Measurements from ENCODE around the gene CHST15.
A peak's percentile ranks its signal among the peaks of the same experiment; 100 is the strongest.

CHST15 gene

GRCh38 chr10:124109261-124109660 lies 15.9 kb upstream of the CHST15 start:
- Histone ChIP-seq H3K79me2 (ENCODE audit: control insufficient read depth, low read length) (no peaks in the 10 kb centered on the region), H3K4me3 (ENCODE audit: low read length) (no peak overlapping the region), H3K9me3 (ENCODE audit: control insufficient read depth, insufficient read depth, low read length) (no peaks in the 10 kb centered on the region), H3K36me3 (ENCODE audit: control insufficient read depth, low read length) (no peaks in the 10 kb centered on the region), H3K27me3 (ENCODE audit: control insufficient read depth, low read length) (no peaks in the 10 kb centered on the region), H3K9me2 (replicated peaks; ENCODE audit: control insufficient read depth, low read length) (no peaks in the 10 kb centered on the region), H3F3A (ENCODE audit: control insufficient read depth, insufficient read depth) (no peaks in the 10 kb centered on the region), H4K20me1 (ENCODE audit: control insufficient read depth, insufficient read depth, low read depth, low read length) (no peaks in the 10 kb centered on the region), H3K27ac (ENCODE audit: low read depth, low read length) (no peak overlapping the region), H3K4me2 (ENCODE audit: low read length) (no peak overlapping the region), H3K4me1 (ENCODE audit: control insufficient read depth, low read length) (peaks cover 63% of the 10 kb centered on the region)
- TF ChIP-seq EZH2phosphoT487 (IDR thresholded peaks at IDR 0.05; ENCODE audit: borderline replicate concordance, low read length) (no peak), CTCF (IDR thresholded peaks at IDR 0.05; ENCODE audit: low read depth, low read length, poor library complexity, severe bottlenecking) (no peak)

DNA sequence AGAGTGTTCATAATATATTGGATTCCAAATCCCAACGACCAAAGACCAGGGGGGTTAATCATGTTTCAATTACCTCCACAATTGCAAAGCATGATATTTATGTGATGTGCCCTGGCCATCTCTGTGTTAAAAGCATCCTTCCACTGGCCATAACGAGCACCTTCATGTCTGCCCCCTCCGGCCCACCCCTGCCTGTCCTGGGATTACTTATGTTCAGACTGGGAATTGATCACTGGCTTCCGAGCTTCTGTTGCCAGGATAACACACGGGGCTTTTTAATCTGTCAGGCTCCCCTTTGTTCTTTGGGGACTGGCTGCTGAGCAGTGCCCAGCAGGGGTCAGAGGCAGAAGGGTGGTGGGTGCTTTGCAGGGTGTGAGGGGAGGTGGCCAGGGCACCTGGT lies 13.7 kb upstream of the CHST15 start:
- no peaks in the 10 kb centered on the region for H3K27me3 ChIP-seq (ENCODE audit: control insufficient read depth, low read length)
- no peaks in the 10 kb centered on the region for H3K79me2 ChIP-seq (ENCODE audit: control insufficient read depth, low read length)
- no peaks in the 10 kb centered on the region for H3K9me2 ChIP-seq (replicated peaks; ENCODE audit: control insufficient read depth, low read length)
- no peaks in the 10 kb centered on the region for H3K36me3 ChIP-seq (ENCODE audit: control insufficient read depth, low read length)
- peaks cover 72% of the 10 kb centered on the region for H3K4me1 ChIP-seq (ENCODE audit: control insufficient read depth, low read length)
- no peaks in the 10 kb centered on the region for H3K9me3 ChIP-seq (ENCODE audit: control insufficient read depth, insufficient read depth, low read length)
- no peak overlapping the region for H3K27ac ChIP-seq (ENCODE audit: low read depth, low read length)
- H4K20me1 ChIP-seq (ENCODE audit: control insufficient read depth, insufficient read depth, low read depth, low read length) = no peaks in the 10 kb centered on the region
- no peak for TF ChIP-seq CTCF (IDR thresholded peaks at IDR 0.05; ENCODE audit: low read depth, low read length, poor library complexity, severe bottlenecking)
- TF ChIP-seq EZH2phosphoT487 (IDR thresholded peaks at IDR 0.05; ENCODE audit: borderline replicate concordance, low read length) = no peak
- H3K4me2 ChIP-seq (ENCODE audit: low read length) = peak overlapping the region; percentile 54
- H3F3A ChIP-seq (ENCODE audit: control insufficient read depth, insufficient read depth) = no peaks in the 10 kb centered on the region
- peak overlapping the region; percentile 54; the same call in 1 of the 2 replicates for H3K4me3 ChIP-seq (ENCODE audit: low read length)

- Histone ChIP-seq H3K4me3 (ENCODE audit: low read length) (peak overlapping the region; percentile 54), H3K36me3 (ENCODE audit: control insufficient read depth, low read length) (no peaks in the 10 kb centered on the region), H3K9me2 (replicated peaks; ENCODE audit: control insufficient read depth, low read length) (no peaks in the 10 kb centered on the region), H4K20me1 (ENCODE audit: control insufficient read depth, insufficient read depth, low read depth, low read length) (no peaks in the 10 kb centered on the region), H3K4me1 (ENCODE audit: control insufficient read depth, low read length) (peaks cover 72% of the 10 kb centered on the region), H3K27ac (ENCODE audit: low read depth, low read length) (0 out of 2 replicates have a peak overlapping the region, but pooled peaks have one; percentile 10), H3K79me2 (ENCODE audit: control insufficient read depth, low read length) (no peaks in the 10 kb centered on the region), H3K9me3 (ENCODE audit: control insufficient read depth, insufficient read depth, low read length) (no peaks in the 10 kb centered on the region), H3K4me2 (ENCODE audit: low read length) (peak overlapping the region; percentile 54), H3F3A (ENCODE audit: control insufficient read depth, insufficient read depth) (no peaks in the 10 kb centered on the region), H3K27me3 (ENCODE audit: control insufficient read depth, low read length) (no peaks in the 10 kb centered on the region)
- TF ChIP-seq EZH2phosphoT487 (IDR thresholded peaks at IDR 0.05; ENCODE audit: borderline replicate concordance, low read length) (no peak), CTCF (IDR thresholded peaks at IDR 0.05; ENCODE audit: low read depth, low read length, poor library complexity, severe bottlenecking) (no peak)
Observed at GRCh38 chr10:124106241-124106879, 13.0 kb upstream of the CHST15 start.
